Measurements from ENCODE around the gene ANAPC7. TPM values are rescaled to one million over a fixed set of nuclear protein-coding genes. Genes with fewer than 3 reads are reported as not detected.
"Not testable (repeated sequence)": the region's sequence is repeated elsewhere in the genome, so short reads cannot be mapped to it uniquely, and the experiment has no call there.

The ANAPC7 gene
- total RNA-seq, 5 donors from 2014 or later (not counting 1 experiment from before 2014, with no cell fraction given): 40.8 to 60.4 (median 57.6) TPM

- ChIA-PET CTCF (no interaction called here), POLR2A (interaction anchor here in 1 of 2 donors (0.6 kb wide), 1 partner anchor 10 kb away, joined by 3 read pairs; no protein-coding TSS in a partner anchor)
- no peak overlapping the region for H3K4me3 ChIP-seq (ENCODE audit: control insufficient read depth in 1 of 2, extremely low read depth in 1 of 2, low read length in 1 of 2)
- Mint-ChIP-seq H3K27ac (no peak overlapping the region), H3K4me3 (no peak overlapping the region), H3K9me3 (no peaks in the 10 kb centered on the region), H3K27me3 (no peaks in the 10 kb centered on the region), H3K4me1 (peaks cover 0 to 4% (median 0%) of the 10 kb centered on the region in 3 donors), H3K36me3 (peaks cover 49% of the 10 kb centered on the region)
- H3K36me3 ChIP-seq (ENCODE audit: control insufficient read depth in 2 of 2, extremely low read depth in 1 of 2, insufficient read depth in 1 of 2, low read length in 1 of 2): peaks cover 25 to 72% of the 10 kb centered on the region in 2 donors
- no peak overlapping the region for H3K27ac ChIP-seq (ENCODE audit: low read length)
- DNase-seq (no peak), ATAC-seq (replicated peaks in 1 of 4) (no peak)
- WGBS (ENCODE audit: insufficient coverage): 100% methylated on average over 1 of the region's 2 CpGs
- no peaks in the 10 kb centered on the region for H3K27me3 ChIP-seq (replicated peaks in 1 of 2; ENCODE audit: control insufficient read depth in 2 of 2, extremely low read depth in 1 of 2, insufficient read depth in 2 of 2, low read length in 1 of 2)
- H3K4me1 ChIP-seq (ENCODE audit: control insufficient read depth in 1 of 2, extremely low read depth in 1 of 2, insufficient read depth in 2 of 2, low read length in 2 of 2): no peaks in the 10 kb centered on the region
- no peaks in the 10 kb centered on the region for H3K9me3 ChIP-seq
These were observed 23.9 kb downstream of the ANAPC7 start for GRCh38 chr12:110379631-110380030.

GRCh38 chr12:110379197-110379596 lies 24.3 kb downstream of the ANAPC7 start:
- H3K9me3 ChIP-seq: no peaks in the 10 kb centered on the region
- ATAC-seq (replicated peaks in 1 of 4): no peak
- ChIA-PET CTCF (no interaction called here), POLR2A (interaction anchor here (0.6 kb wide), 2 partner anchors 10 to 25 kb away, joined by 3 read pairs; no protein-coding TSS in a partner anchor)
- H3K36me3 Mint-ChIP-seq: peaks cover 50% of the 10 kb centered on the region
- no peaks in the 10 kb centered on the region for H3K27me3 ChIP-seq (replicated peaks in 1 of 2; ENCODE audit: control insufficient read depth in 2 of 2, extremely low read depth in 1 of 2, insufficient read depth in 2 of 2, low read length in 1 of 2)
- no peaks in the 10 kb centered on the region for H3K27me3 Mint-ChIP-seq
- no peak overlapping the region for H3K4me3 Mint-ChIP-seq
- H3K4me3 ChIP-seq (ENCODE audit: control insufficient read depth in 1 of 2, extremely low read depth in 1 of 2, low read length in 1 of 2): no peak overlapping the region
- H3K9me3 Mint-ChIP-seq: no peaks in the 10 kb centered on the region
- H3K27ac Mint-ChIP-seq: peak overlapping the region in 1 of 2 donors; percentile 14
- H3K27ac ChIP-seq (ENCODE audit: low read length): no peak overlapping the region
- no peaks in the 10 kb centered on the region for H3K4me1 ChIP-seq (ENCODE audit: control insufficient read depth in 1 of 2, extremely low read depth in 1 of 2, insufficient read depth in 2 of 2, low read length in 2 of 2)
- WGBS (ENCODE audit: insufficient coverage): 100% methylated on average over 1 of the region's 3 CpGs
- H3K36me3 ChIP-seq (ENCODE audit: control insufficient read depth in 2 of 2, extremely low read depth in 1 of 2, insufficient read depth in 1 of 2, low read length in 1 of 2): peaks cover 23 to 75% of the 10 kb centered on the region in 2 donors
- no peak for DNase-seq
- H3K4me1 Mint-ChIP-seq: peaks cover 0 to 2% (median 0%) of the 10 kb centered on the region in 3 donors

- POLR2A ChIA-PET; H3K9me3 ChIP-seq; H3K27ac ChIP-seq (ENCODE audit: low read length); H3K27me3 Mint-ChIP-seq; H3K4me1 ChIP-seq (ENCODE audit: control insufficient read depth in 1 of 2, extremely low read depth in 1 of 2, insufficient read depth in 2 of 2, low read length in 2 of 2); ATAC-seq (replicated peaks in 1 of 4); H3K4me3 ChIP-seq (ENCODE audit: control insufficient read depth in 1 of 2, extremely low read depth in 1 of 2, low read length in 1 of 2); CTCF ChIA-PET; DNase-seq; H3K4me3 Mint-ChIP-seq; H3K9me3 Mint-ChIP-seq; H3K4me1 Mint-ChIP-seq; H3K27me3 ChIP-seq (replicated peaks in 1 of 2; ENCODE audit: control insufficient read depth in 2 of 2, extremely low read depth in 1 of 2, insufficient read depth in 2 of 2, low read length in 1 of 2): not testable (repeated sequence)
- Mint-ChIP-seq H3K36me3 (peaks cover 53% of the 10 kb centered on the region), H3K27ac (peak overlapping the region in 1 of 2 donors; percentile 8)
- H3K36me3 ChIP-seq (ENCODE audit: control insufficient read depth in 2 of 2, extremely low read depth in 1 of 2, insufficient read depth in 1 of 2, low read length in 1 of 2): peaks cover 23 to 84% of the 10 kb centered on the region in 2 donors
- 100% methylated on average over 2 of the region's 17 CpGs for WGBS (ENCODE audit: insufficient coverage)
These were observed 25.2 kb downstream of the ANAPC7 start for GRCh38 chr12:110378131-110378790.

- DNase-seq (no peak), ATAC-seq (replicated peaks in 1 of 4) (no peak)
- no peaks in the 10 kb centered on the region for H3K27me3 ChIP-seq (replicated peaks in 1 of 2; ENCODE audit: control insufficient read depth in 2 of 2, extremely low read depth in 1 of 2, insufficient read depth in 2 of 2, low read length in 1 of 2)
- H3K4me1 ChIP-seq (ENCODE audit: control insufficient read depth in 1 of 2, extremely low read depth in 1 of 2, insufficient read depth in 2 of 2, low read length in 2 of 2): peaks cover 0 to 8% of the 10 kb centered on the region in 2 experiments
- Mint-ChIP-seq H3K4me1 (peaks cover 0 to 4% (median 2%) of the 10 kb centered on the region in 3 donors), H3K4me3 (no peak overlapping the region), H3K27ac (no peak overlapping the region), H3K27me3 (no peaks in the 10 kb centered on the region), H3K9me3 (no peaks in the 10 kb centered on the region), H3K36me3 (peaks cover 40% of the 10 kb centered on the region)
- H3K36me3 ChIP-seq (ENCODE audit: control insufficient read depth in 2 of 2, extremely low read depth in 1 of 2, insufficient read depth in 1 of 2, low read length in 1 of 2): peaks cover 10 to 72% of the 10 kb centered on the region in 2 donors
- WGBS (ENCODE audit: insufficient coverage): over 99% methylated on average over 13 of the region's 13 CpGs
- CTCF ChIA-PET: interaction anchor here in 1 of 2 donors (1.4 kb wide), 1 partner anchor 57 kb away, joined by 4 read pairs; no protein-coding TSS in a partner anchor
- H3K4me3 ChIP-seq (ENCODE audit: control insufficient read depth in 1 of 2, extremely low read depth in 1 of 2, low read length in 1 of 2): no peak overlapping the region
- POLR2A ChIA-PET: no interaction called here
- H3K27ac ChIP-seq (ENCODE audit: low read length): no peak overlapping the region
- H3K9me3 ChIP-seq: no peaks in the 10 kb centered on the region
These were observed 29.4 kb downstream of the ANAPC7 start for GRCh38 chr12:110373962-110374611.

- Mint-ChIP-seq H3K27ac (no peak overlapping the region), H3K9me3 (no peaks in the 10 kb centered on the region), H3K4me1 (peaks cover 0 to 4% (median 2%) of the 10 kb centered on the region in 3 donors), H3K36me3 (peaks cover 35% of the 10 kb centered on the region), H3K4me3 (no peak overlapping the region), H3K27me3 (no peaks in the 10 kb centered on the region)
- H3K4me3 ChIP-seq (ENCODE audit: control insufficient read depth in 1 of 2, extremely low read depth in 1 of 2, low read length in 1 of 2): no peak overlapping the region
- no peak overlapping the region for H3K27ac ChIP-seq (ENCODE audit: low read length)
- ChIA-PET CTCF (interaction anchor here in 1 of 2 donors (1.4 kb wide), 1 partner anchor 58 kb away, joined by 4 read pairs; no protein-coding TSS in a partner anchor), POLR2A (no interaction called here)
- ATAC-seq (replicated peaks in 1 of 4): no peak
- WGBS (ENCODE audit: insufficient coverage): no CpG with 5 or more reads among the region's 2 CpGs
- H3K27me3 ChIP-seq (replicated peaks in 1 of 2; ENCODE audit: control insufficient read depth in 2 of 2, extremely low read depth in 1 of 2, insufficient read depth in 2 of 2, low read length in 1 of 2): no peaks in the 10 kb centered on the region
- H3K4me1 ChIP-seq (ENCODE audit: control insufficient read depth in 1 of 2, extremely low read depth in 1 of 2, insufficient read depth in 2 of 2, low read length in 2 of 2): peaks cover 0 to 8% of the 10 kb centered on the region in 2 experiments
- H3K9me3 ChIP-seq: no peaks in the 10 kb centered on the region
- H3K36me3 ChIP-seq (ENCODE audit: control insufficient read depth in 2 of 2, extremely low read depth in 1 of 2, insufficient read depth in 1 of 2, low read length in 1 of 2): peaks cover 8 to 66% of the 10 kb centered on the region in 2 donors
- DNase-seq: no peak
These were observed 30.1 kb downstream of the ANAPC7 start for GRCh38 chr12:110373425-110373824.

GRCh38 chr12:110373025-110373424 lies 30.5 kb downstream of the ANAPC7 start:
- H3K36me3 Mint-ChIP-seq: peaks cover 32% of the 10 kb centered on the region
- H3K27ac ChIP-seq (ENCODE audit: low read length): no peak overlapping the region
- no peak overlapping the region for H3K4me3 ChIP-seq (ENCODE audit: control insufficient read depth in 1 of 2, extremely low read depth in 1 of 2, low read length in 1 of 2)
- H3K9me3 Mint-ChIP-seq: no peaks in the 10 kb centered on the region
- ChIA-PET POLR2A (no interaction called here), CTCF (interaction anchor here in 1 of 2 donors (1.4 kb wide), 1 partner anchor 58 kb away, joined by 4 read pairs; no protein-coding TSS in a partner anchor)
- peaks cover 0 to 4% (median 2%) of the 10 kb centered on the region in 3 donors for H3K4me1 Mint-ChIP-seq
- 100% methylated on average over 3 of the region's 4 CpGs for WGBS (ENCODE audit: insufficient coverage)
- ATAC-seq (replicated peaks in 1 of 4): no peak
- no peak overlapping the region for H3K27ac Mint-ChIP-seq
- peaks cover 0 to 8% of the 10 kb centered on the region in 2 experiments for H3K4me1 ChIP-seq (ENCODE audit: control insufficient read depth in 1 of 2, extremely low read depth in 1 of 2, insufficient read depth in 2 of 2, low read length in 2 of 2)
- no peak overlapping the region for H3K4me3 Mint-ChIP-seq
- H3K36me3 ChIP-seq (ENCODE audit: control insufficient read depth in 2 of 2, extremely low read depth in 1 of 2, insufficient read depth in 1 of 2, low read length in 1 of 2): peaks cover 4 to 63% of the 10 kb centered on the region in 2 donors
- no peaks in the 10 kb centered on the region for H3K27me3 ChIP-seq (replicated peaks in 1 of 2; ENCODE audit: control insufficient read depth in 2 of 2, extremely low read depth in 1 of 2, insufficient read depth in 2 of 2, low read length in 1 of 2)
- DNase-seq: no peak
- H3K9me3 ChIP-seq: no peaks in the 10 kb centered on the region
- no peaks in the 10 kb centered on the region for H3K27me3 Mint-ChIP-seq
